ENCODE results near the gene KBTBD7.
"Not testable (repeated sequence)": the region's sequence is repeated elsewhere in the genome, so short reads cannot be mapped to it uniquely, and the experiment has no call there.

Gene KBTBD7

DNA sequence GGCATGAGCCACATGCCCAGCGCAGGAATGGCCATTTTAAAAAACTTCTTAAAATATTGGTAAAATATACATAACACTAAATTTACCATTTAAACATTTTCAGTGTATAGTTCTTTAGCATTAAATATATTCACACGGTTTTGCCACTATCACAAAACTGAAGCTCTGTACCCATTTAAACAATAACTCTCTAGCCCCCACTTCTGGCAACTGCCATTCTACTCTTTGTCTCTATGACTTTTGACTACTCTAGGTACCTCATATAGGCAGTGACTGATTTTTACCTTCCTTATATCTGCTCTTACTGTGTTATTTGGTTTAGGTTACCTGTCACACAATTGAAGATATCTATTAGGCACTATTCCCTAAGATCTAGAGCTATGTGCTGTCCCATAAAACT lies 2.3 kb upstream of the KBTBD7 start:
- DNase-seq, result no peak

GRCh38 chr13:41196011-41196410 lies 1.6 kb upstream of the KBTBD7 start:
- DNase-seq, result no peak

- DNase-seq, result no peak
Observed at GRCh38 chr13:41193469-41193868, 900 bp downstream of the KBTBD7 start.

GRCh38 chr13:41188584-41188983 lies 5.8 kb downstream of the KBTBD7 start:
- DNase-seq, result no peak

GRCh38 chr13:41186481-41186880 lies 7.9 kb downstream of the KBTBD7 start:
- no peak for DNase-seq

DNA sequence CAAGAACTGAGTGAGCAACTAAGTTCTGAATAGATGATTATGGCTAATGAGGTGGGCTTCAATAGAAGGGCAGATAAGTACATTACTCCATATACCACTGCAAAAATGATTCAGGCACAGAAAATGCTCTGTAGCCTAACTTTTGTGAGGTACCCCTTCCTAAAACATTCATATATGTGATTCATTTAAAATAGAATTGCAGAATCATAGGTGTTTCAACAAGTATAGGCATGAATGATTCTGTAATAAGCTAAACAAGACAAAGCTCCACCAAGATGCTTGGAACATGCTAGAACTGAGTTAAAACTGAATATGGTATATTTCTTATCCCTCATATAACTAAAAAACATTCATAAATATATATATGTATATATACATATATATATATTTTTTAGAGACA lies 12.1 kb downstream of the KBTBD7 start:
- no peak for DNase-seq

GRCh38 chr13:41179593-41180250 lies 14.6 kb downstream of the KBTBD7 start:
- no peak for DNase-seq

DNA sequence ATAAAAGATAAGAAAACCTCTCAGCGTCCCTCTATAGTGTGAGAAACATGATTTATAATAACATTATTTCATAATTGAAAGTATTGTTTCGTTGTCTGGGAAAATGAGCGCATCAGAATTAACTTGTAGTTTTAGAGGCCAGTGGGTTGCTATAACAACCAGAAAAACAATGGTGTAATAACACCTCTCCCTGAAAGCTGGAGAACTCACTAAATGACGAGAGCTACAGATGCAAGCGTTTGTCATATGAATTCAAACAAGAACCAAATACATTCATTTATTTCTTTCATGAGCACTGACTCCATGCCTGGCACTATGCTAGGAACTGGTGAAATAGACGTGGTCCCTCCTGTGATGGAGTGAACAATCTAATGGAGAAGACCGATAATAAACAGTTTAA lies 16.3 kb downstream of the KBTBD7 start:
- DNase-seq, result no peak

DNA sequence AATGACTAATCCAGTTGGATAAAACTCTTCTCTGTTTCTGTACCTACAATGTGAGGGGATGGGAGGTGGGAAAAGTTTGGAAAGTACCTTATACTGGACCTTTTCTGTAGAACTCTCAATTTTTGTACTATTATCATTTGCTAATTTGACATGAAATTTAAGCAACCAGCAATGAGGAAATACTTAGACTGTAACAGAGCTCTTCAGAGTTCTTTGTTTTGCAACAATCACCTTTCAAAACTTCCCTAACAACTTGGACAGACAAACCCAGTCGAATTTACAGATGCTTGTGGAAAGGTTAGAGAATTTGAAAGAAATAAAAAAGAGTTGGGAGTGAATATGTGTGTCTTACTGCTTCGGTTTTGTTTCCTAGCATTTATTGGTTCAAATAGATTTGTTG lies 16.8 kb downstream of the KBTBD7 start:
- DNase-seq, result no peak

DNA sequence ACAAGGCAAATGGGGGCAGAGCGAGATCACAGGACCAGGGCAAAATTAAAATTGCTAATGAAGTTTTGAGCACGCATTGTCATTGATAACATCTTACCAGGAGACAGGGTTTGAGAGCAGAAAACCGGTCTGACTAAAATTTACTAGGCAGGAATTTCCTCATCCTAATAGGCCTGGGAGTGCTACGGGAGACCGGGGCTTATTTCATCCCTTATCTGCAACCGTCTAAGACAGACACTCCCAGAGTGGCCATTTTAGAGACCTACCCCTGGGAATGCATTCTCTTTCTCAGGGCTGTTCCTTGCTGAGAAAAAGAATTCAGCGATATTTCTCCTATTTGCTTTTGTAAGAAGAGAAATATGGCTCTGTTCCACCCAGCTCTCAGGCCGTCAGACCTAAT lies 18.8 kb downstream of the KBTBD7 start:
- DNase-seq, result not testable (repeated sequence)

- DNase-seq, result no peak
Observed at GRCh38 chr13:41162151-41162550, 32.2 kb downstream of the KBTBD7 start.

DNA sequence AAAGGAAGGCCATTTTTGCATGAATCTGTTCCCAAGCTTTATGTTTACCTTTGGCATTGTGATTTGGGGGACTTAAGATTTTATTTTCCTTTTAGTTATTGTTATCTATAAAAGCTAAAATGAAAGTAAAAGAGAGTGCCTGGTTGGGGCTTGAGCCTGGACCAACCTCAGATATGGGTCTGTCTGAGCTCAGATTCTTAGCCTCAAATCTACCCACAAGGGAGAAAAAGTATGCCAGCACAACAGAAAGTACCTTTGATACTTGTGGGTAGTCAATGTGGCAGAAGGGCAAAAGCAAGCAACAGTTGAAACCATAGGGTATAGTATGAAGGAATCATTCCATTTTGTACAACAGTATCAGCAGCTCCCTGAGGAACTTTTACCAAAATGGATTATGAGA lies 35.2 kb downstream of the KBTBD7 start:
- DNase-seq, result no peak

GRCh38 chr13:41157048-41157717 lies 37.2 kb downstream of the KBTBD7 start:
- no peak for DNase-seq

- DNase-seq, result no peak
Observed at GRCh38 chr13:41156620-41157019, 37.7 kb downstream of the KBTBD7 start.

DNA sequence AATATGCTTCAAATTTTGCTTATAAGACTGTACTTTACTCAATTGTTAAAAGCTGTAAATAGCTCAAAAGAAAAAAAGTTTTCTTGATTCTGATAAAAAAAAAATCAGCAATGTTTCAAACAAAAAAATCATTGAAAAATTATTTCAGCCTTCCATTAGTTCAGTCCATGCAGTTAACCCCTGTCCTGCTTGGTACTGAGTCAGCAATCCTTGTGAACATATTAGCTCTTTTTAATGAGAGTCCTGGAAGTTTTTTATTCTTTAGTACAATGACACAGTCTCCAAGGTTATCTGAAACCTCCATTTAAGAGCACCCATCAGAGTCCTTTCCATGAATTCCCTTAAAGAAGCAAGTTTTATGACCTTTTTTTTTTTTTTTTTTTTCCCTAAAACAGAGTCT lies 40.3 kb downstream of the KBTBD7 start:
- no peak for DNase-seq

DNA sequence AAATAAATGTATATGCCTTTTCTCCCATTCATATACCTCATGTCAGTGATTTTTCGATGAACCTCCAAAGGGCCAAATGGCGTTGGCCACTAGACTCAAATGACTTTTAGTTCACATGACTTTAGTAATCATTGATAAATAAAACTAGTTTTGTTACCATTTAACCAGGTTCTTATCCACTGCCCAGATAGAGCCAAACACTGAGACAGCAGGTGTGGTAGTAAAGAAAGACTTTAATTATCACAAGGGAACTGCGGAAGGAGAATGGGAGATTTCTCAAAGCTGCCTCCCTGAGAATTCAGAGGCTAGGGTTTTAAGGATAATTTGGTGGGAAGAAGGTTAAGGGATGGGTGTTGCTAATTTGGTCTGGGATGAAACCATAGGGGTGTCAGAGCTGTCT lies 42.4 kb downstream of the KBTBD7 start:
- no peak for DNase-seq

DNA sequence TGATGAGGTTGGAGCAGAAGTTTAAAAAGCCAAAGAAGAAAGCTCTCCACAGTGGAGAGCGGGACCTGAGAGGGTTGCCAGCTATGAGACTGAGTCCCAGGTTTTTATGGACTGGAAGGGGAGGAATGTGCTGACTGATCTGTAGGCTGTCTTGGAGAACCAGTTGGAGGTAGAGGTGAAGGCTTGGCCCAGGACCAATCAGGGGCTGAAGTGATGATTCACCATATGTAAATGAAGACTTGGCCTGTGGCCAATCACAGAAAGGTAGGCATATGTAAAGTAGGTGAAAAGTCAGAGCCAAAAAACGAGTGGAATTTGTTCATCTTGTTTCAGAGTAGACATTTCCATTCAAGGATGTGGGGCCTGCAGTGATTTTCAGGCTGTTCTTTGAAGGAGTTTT lies 44.3 kb downstream of the KBTBD7 start:
- DNase-seq, result no peak

- DNase-seq, result no peak
Observed at GRCh38 chr13:41148419-41149283, 45.7 kb downstream of the KBTBD7 start.

GRCh38 chr13:41145136-41145908 lies 49.0 kb downstream of the KBTBD7 start:
- no peak for DNase-seq

- DNase-seq, result no peak
Observed at GRCh38 chr13:41144576-41144975, 49.8 kb downstream of the KBTBD7 start.

All from activated effector memory CD4-positive, alpha-beta T cell treated with anti-CD3 and anti-CD28 coated beads, Interleukin-2, amount 50 U/mL, for 16 hours (primary cell).